Neural crest cell (in vitro differentiated cells): ENCODE data around the gene UNC5C. TPM values are rescaled to one million over a fixed set of nuclear protein-coding genes. Genes with fewer than 3 reads are reported as not detected.

Experiments used
- DNase-seq: peaks from one replicate; pipeline ENCODE4 v3.0.0; 2021; ENCODE audit warnings: low read depth, mixed read lengths, low spot score
- H3K27ac Mint-ChIP-seq: one replicate; pipeline ENCODE4 v1.8.0; 2021; ENCODE audit warnings: mild to moderate bottlenecking, mixed read lengths; ENCODE audit not compliant: unreplicated experiment
- H3K27me3 Mint-ChIP-seq: 2 replicates; pipeline ENCODE4 v1.8.0; 2021; ENCODE audit warnings: low read depth, mild to moderate bottlenecking, mixed read lengths
- H3K36me3 Mint-ChIP-seq: 2 replicates; pipeline ENCODE4 v1.8.0; 2021; ENCODE audit warnings: low read depth, mild to moderate bottlenecking, mixed read lengths
- H3K4me1 Mint-ChIP-seq: 2 replicates; pipeline ENCODE4 v1.8.0; 2021; ENCODE audit warnings: mixed read lengths
- H3K4me3 Mint-ChIP-seq: one replicate; pipeline ENCODE4 v1.8.0; 2021; ENCODE audit warnings: mild to moderate bottlenecking, mixed read lengths
- H3K9me3 Mint-ChIP-seq: 2 replicates; pipeline ENCODE4 v1.8.0; 2021; ENCODE audit warnings: mixed read lengths
- total RNA-seq: library from RNA; stranded (reverse); gene quantifications from 2 replicates; pipeline ENCODE4 v1.2.1, GENCODE V29; 2021
- TF ChIP-seq, protein P1 (sequence below): fragments of 200-600 bp; sonication (generic); conservative IDR thresholded peaks from 2 replicates; pipeline ENCODE4 v1.5.0; 2021; ENCODE audit warnings: antibody characterized with exemption, mild to moderate bottlenecking

Gene UNC5C
- total RNA-seq, 1 donor from 2014 or later: 6.5 TPM

DNA sequence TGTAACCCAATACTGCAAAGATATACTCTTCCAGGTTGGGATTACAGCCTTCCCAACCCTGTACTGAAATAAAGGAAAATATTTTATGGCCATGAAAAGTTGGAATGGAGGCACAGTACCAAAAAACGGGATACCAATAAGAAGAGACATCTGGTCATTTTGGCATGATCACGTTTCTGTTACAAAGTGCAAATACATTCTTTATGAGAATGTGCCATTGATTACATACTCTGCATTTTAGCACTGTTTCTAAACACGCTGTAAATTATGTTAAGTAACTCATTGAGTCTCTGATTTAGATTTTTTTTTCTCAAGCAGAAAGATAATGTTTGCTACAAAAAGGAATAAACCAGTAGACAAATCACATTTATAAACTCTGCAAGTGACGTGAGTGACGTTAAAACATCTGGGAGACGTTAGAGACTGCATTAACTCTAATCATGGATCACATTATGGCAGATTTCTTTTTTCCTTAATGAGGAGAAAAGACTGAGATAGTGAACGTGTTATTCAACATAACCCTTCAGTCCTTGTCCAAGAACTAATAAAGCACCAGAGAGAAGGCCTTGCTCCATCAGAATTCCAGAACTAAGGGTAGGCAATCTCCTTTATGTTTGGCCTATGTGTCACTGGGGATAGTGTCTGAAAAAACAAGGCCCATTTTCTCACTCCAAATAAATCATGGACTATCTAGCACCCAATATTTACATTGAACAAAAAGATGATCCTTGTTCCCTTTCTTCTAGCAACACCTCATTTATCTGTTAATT is 31.0 kb downstream of the UNC5C start:
- Mint-ChIP-seq H3K4me1 (peaks cover 9% of the 10 kb centered on the region), H3K27ac (no peak overlapping the region), H3K4me3 (no peak overlapping the region), H3K27me3 (no peaks in the 10 kb centered on the region), H3K9me3 (peaks cover 9% of the 10 kb centered on the region), H3K36me3 (peaks cover 3% of the 10 kb centered on the region)
- TF ChIP-seq, protein P1, sequence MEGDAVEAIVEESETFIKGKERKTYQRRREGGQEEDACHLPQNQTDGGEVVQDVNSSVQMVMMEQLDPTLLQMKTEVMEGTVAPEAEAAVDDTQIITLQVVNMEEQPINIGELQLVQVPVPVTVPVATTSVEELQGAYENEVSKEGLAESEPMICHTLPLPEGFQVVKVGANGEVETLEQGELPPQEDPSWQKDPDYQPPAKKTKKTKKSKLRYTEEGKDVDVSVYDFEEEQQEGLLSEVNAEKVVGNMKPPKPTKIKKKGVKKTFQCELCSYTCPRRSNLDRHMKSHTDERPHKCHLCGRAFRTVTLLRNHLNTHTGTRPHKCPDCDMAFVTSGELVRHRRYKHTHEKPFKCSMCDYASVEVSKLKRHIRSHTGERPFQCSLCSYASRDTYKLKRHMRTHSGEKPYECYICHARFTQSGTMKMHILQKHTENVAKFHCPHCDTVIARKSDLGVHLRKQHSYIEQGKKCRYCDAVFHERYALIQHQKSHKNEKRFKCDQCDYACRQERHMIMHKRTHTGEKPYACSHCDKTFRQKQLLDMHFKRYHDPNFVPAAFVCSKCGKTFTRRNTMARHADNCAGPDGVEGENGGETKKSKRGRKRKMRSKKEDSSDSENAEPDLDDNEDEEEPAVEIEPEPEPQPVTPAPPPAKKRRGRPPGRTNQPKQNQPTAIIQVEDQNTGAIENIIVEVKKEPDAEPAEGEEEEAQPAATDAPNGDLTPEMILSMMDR: no peak
- no peak for DNase-seq

DNA sequence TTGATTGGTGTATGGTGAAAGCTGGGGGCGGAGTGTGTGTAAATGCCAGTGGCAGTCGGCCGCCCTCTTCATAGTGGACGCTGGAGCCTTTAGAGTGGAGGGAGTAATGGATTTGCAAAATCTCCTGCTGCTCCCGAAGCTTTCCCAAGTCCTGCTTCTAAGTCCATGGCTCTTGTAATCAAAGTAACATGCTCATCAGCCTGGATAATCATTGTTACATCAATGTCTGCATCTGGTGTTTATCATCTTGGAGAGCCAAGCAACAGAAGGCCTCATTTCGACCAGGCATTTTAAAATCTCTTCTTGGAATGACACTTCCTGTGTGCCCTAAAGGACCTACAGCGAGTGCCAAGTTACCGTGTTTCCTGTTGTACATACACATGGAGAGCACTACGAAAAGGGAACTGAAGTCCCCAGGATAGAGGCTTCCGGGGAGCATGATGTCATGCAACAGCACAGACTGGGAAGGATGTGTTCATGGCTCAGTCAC is 32.2 kb downstream of the UNC5C start:
- TF ChIP-seq, protein P1: no peak
- DNase-seq: no peak
- no peaks in the 10 kb centered on the region for H3K27me3 Mint-ChIP-seq
- no peak overlapping the region for H3K4me3 Mint-ChIP-seq
- peaks cover 3% of the 10 kb centered on the region for H3K36me3 Mint-ChIP-seq
- peaks cover 11% of the 10 kb centered on the region for H3K9me3 Mint-ChIP-seq
- no peak overlapping the region for H3K27ac Mint-ChIP-seq
- H3K4me1 Mint-ChIP-seq: peaks cover 13% of the 10 kb centered on the region

DNA sequence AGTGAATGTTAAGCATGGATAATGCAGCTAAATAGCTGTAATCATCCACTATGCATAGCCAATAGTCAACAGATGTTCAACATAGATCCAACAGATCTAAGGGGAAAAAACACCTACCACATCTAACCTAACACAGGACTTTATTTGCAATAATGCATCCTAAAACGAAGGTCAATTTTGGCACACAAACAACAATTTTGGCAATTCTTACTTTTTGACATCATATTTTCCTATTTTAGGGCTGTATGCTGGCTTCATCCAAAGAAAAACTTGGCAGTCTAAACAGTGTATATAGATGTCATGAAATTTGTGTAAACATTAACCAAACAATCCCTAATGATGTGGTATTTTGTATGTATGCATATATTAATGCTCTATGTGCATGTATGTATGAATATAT is 33.2 kb downstream of the UNC5C start:
- H3K27me3 Mint-ChIP-seq: no peaks in the 10 kb centered on the region
- no peak overlapping the region for H3K27ac Mint-ChIP-seq
- H3K36me3 Mint-ChIP-seq: peaks cover 3% of the 10 kb centered on the region
- H3K9me3 Mint-ChIP-seq: peaks cover 9% of the 10 kb centered on the region
- DNase-seq: no peak
- H3K4me1 Mint-ChIP-seq: peaks cover 22% of the 10 kb centered on the region
- no peak overlapping the region for H3K4me3 Mint-ChIP-seq
- TF ChIP-seq, protein P1: no peak

DNA sequence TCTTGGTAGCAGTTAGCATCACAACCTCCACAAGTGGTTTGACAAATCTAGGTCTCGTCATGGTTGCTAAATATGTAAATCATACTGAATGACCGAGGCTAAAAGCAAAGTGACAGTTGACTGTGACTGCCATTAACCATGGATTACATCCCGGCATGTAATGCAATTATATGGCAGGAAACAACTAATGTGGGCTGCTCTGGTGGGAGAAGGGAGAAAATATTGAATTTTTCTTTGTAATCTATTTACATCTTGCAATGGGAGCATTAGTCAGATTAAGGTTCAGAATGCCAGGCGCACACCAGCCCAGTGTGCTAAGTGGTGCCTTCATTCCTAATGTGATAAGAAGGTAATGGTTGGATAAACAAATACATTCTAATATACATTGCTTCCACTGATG is 35.8 kb downstream of the UNC5C start:
- H3K27ac Mint-ChIP-seq: no peak overlapping the region
- H3K9me3 Mint-ChIP-seq: peaks cover 2% of the 10 kb centered on the region
- TF ChIP-seq, protein P1: no peak
- no peaks in the 10 kb centered on the region for H3K27me3 Mint-ChIP-seq
- H3K4me1 Mint-ChIP-seq: peaks cover 22% of the 10 kb centered on the region
- no peaks in the 10 kb centered on the region for H3K36me3 Mint-ChIP-seq
- no peak for DNase-seq
- no peak overlapping the region for H3K4me3 Mint-ChIP-seq

DNA sequence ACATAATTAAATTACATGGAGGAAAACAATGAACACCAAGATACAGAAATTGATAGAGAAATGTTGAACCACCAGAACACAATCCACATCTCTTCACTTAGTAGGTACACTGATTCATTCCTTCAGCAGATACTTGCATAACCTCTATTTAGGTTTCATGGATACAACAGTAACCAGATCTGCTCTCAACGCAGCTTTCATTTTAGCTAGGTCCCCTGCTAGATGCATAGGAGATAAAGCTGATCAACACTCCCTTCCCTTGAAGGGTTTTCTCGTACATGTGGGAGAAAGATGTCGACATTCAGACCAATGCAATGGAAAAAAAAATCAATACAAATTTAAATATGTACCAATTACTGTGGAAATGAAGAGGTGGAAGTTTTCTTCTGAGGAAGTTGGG is 37.3 kb downstream of the UNC5C start:
- H3K27ac Mint-ChIP-seq: no peak overlapping the region
- peaks cover 18% of the 10 kb centered on the region for H3K4me1 Mint-ChIP-seq
- no peak overlapping the region for H3K4me3 Mint-ChIP-seq
- no peaks in the 10 kb centered on the region for H3K36me3 Mint-ChIP-seq
- no peaks in the 10 kb centered on the region for H3K27me3 Mint-ChIP-seq
- TF ChIP-seq, protein P1: no peak
- peaks cover 2% of the 10 kb centered on the region for H3K9me3 Mint-ChIP-seq
- DNase-seq: no peak
